ENCODE data around the gene MOAP1. TPM values are rescaled to one million over a fixed set of nuclear protein-coding genes. Genes with fewer than 3 reads are reported as not detected.
A peak's percentile ranks its signal among the peaks of the same experiment; 100 is the strongest.
"Not testable (repeated sequence)": the region's sequence is repeated elsewhere in the genome, so short reads cannot be mapped to it uniquely, and the experiment has no call there.

The MOAP1 gene
- total RNA-seq, 1 donor from 2014 or later: 19.3 TPM

GRCh38 chr14:93142854-93143652 is 41.6 kb downstream of the MOAP1 start:
- Mint-ChIP-seq H3K27ac (no peak overlapping the region), H3K9me3 (no peaks in the 10 kb centered on the region), H3K36me3 (no peaks in the 10 kb centered on the region), H3K4me3 (no peak overlapping the region), H3K27me3 (peaks cover 4% of the 10 kb centered on the region), H3K4me1 (ENCODE audit: unreplicated experiment) (peaks cover 8% of the 10 kb centered on the region)
- no peak for DNase-seq (ENCODE audit: extremely low spot score, unreplicated experiment)
- no peak for TF ChIP-seq CTCF (conservative IDR thresholded peaks at IDR 0.05)

GRCh38 chr14:93137864-93138263 is 46.8 kb downstream of the MOAP1 start:
- peaks cover 11% of the 10 kb centered on the region for H3K4me1 Mint-ChIP-seq (ENCODE audit: unreplicated experiment)
- peak overlapping the region; percentile 45 for H3K27ac Mint-ChIP-seq
- H3K27me3 Mint-ChIP-seq: peaks cover 4% of the 10 kb centered on the region
- H3K4me3 Mint-ChIP-seq: no peak overlapping the region
- peak; percentile 20 for TF ChIP-seq CTCF (conservative IDR thresholded peaks at IDR 0.05)
- no peak for DNase-seq (ENCODE audit: extremely low spot score, unreplicated experiment)
- H3K9me3 Mint-ChIP-seq: no peaks in the 10 kb centered on the region
- H3K36me3 Mint-ChIP-seq: no peaks in the 10 kb centered on the region

- H3K27ac Mint-ChIP-seq; DNase-seq (ENCODE audit: extremely low spot score, unreplicated experiment); H3K9me3 Mint-ChIP-seq; H3K36me3 Mint-ChIP-seq; H3K4me3 Mint-ChIP-seq; H3K27me3 Mint-ChIP-seq: not testable (repeated sequence)
- H3K4me1 Mint-ChIP-seq (ENCODE audit: unreplicated experiment): peaks cover 11% of the 10 kb centered on the region
Measured at GRCh38 chr14:93136508-93136907, 48.2 kb downstream of the MOAP1 start.

GRCh38 chr14:93136009-93136408 is 48.7 kb downstream of the MOAP1 start:
- H3K27me3 Mint-ChIP-seq: peaks cover 4% of the 10 kb centered on the region
- H3K27ac Mint-ChIP-seq: no peak overlapping the region
- no peaks in the 10 kb centered on the region for H3K36me3 Mint-ChIP-seq
- H3K4me1 Mint-ChIP-seq (ENCODE audit: unreplicated experiment): peaks cover 11% of the 10 kb centered on the region
- H3K9me3 Mint-ChIP-seq: no peaks in the 10 kb centered on the region
- no peak overlapping the region for H3K4me3 Mint-ChIP-seq
- no peak for TF ChIP-seq CTCF (conservative IDR thresholded peaks at IDR 0.05)
- DNase-seq (ENCODE audit: extremely low spot score, unreplicated experiment): no peak

GRCh38 chr14:93135399-93135798 is 49.3 kb downstream of the MOAP1 start:
- no peaks in the 10 kb centered on the region for H3K36me3 Mint-ChIP-seq
- TF ChIP-seq CTCF (conservative IDR thresholded peaks at IDR 0.05): no peak
- H3K4me1 Mint-ChIP-seq (ENCODE audit: unreplicated experiment): peaks cover 11% of the 10 kb centered on the region
- H3K27ac Mint-ChIP-seq: no peak overlapping the region
- no peak overlapping the region for H3K4me3 Mint-ChIP-seq
- no peaks in the 10 kb centered on the region for H3K9me3 Mint-ChIP-seq
- no peak for DNase-seq (ENCODE audit: extremely low spot score, unreplicated experiment)
- peaks cover 4% of the 10 kb centered on the region for H3K27me3 Mint-ChIP-seq

- no peak overlapping the region for H3K4me3 Mint-ChIP-seq
- H3K9me3 Mint-ChIP-seq: no peaks in the 10 kb centered on the region
- H3K4me1 Mint-ChIP-seq (ENCODE audit: unreplicated experiment): peaks cover 5% of the 10 kb centered on the region
- DNase-seq (ENCODE audit: extremely low spot score, unreplicated experiment): no peak
- H3K27me3 Mint-ChIP-seq: no peaks in the 10 kb centered on the region
- H3K36me3 Mint-ChIP-seq: no peaks in the 10 kb centered on the region
- no peak for TF ChIP-seq CTCF (conservative IDR thresholded peaks at IDR 0.05)
- H3K27ac Mint-ChIP-seq: no peak overlapping the region
Measured at GRCh38 chr14:93133464-93133863, 51.2 kb downstream of the MOAP1 start.
